GM23338 (cell line): Measurements from ENCODE around the gene KRTAP12-1. TPM values are rescaled to one million over a fixed set of nuclear protein-coding genes. Genes with fewer than 3 reads are reported as not detected.

Experiments
- ATAC-seq: fragments of 200-7000 bp; cut with Tn5 transposase; 3 replicates; pipeline ENCODE4 v1.9.1; 2020
- DNase-seq: peaks from one replicate; pipeline ENCODE4 v3.0.0-alpha.2; 2015; ENCODE audit warnings: low spot score
- H2AFZ ChIP-seq: fragments of 200-600 bp; sonication (generic); 2 replicates; pipeline ENCODE4 v1.8.0; 2016; ENCODE audit warnings: antibody characterized with exemption, mild to moderate bottlenecking, moderate library complexity
- H3F3A ChIP-seq: fragments of 200-600 bp; sonication (generic); replicated peaks from 2 replicates; pipeline ENCODE4 v1.8.0; 2017; ENCODE audit warnings: antibody characterized with exemption, mixed run types, low read depth
- H3K27ac ChIP-seq: fragments of 200-600 bp; sonication (generic); 2 replicates; pipeline ENCODE4 v1.6.1; 2016; ENCODE audit warnings: low read depth
- H3K27me3 ChIP-seq: fragments of 200-600 bp; sonication (generic); 2 replicates; pipeline ENCODE4 v1.8.0; 2016; ENCODE audit warnings: mild to moderate bottlenecking, mixed run types, moderate library complexity; ENCODE audit not compliant: insufficient read depth
- H3K36me3 ChIP-seq: fragments of 200-600 bp; sonication (generic); 2 replicates; pipeline ENCODE4 v1.8.0; 2016; ENCODE audit warnings: mild to moderate bottlenecking; ENCODE audit not compliant: insufficient read depth
- H3K4me1 ChIP-seq: fragments of 200-600 bp; sonication (generic); 2 replicates; pipeline ENCODE4 v1.8.0; 2016; ENCODE audit warnings: mild to moderate bottlenecking, moderate library complexity; ENCODE audit not compliant: insufficient read depth
- H3K4me2 ChIP-seq: fragments of 200-600 bp; sonication (generic); 2 replicates; pipeline ENCODE4 v1.7.1; 2017; ENCODE audit warnings: mixed run types
- H3K4me3 ChIP-seq: fragments of 200-600 bp; sonication (generic); 2 replicates; pipeline ENCODE4 v1.6.1; 2016; ENCODE audit warnings: mixed run types
- H3K79me2 ChIP-seq: fragments of 200-600 bp; sonication (generic); replicated peaks from 2 replicates; pipeline ENCODE4 v1.8.0; 2017; ENCODE audit warnings: mild to moderate bottlenecking; ENCODE audit not compliant: insufficient read depth
- H3K9me2 ChIP-seq: fragments of 200-600 bp; sonication (generic); 2 replicates; pipeline ENCODE4 v1.8.0; 2017; ENCODE audit not compliant: insufficient read depth
- H4K20me1 ChIP-seq: fragments of 200-600 bp; sonication (generic); replicated peaks from 2 replicates; pipeline ENCODE4 v1.8.0; 2017; ENCODE audit warnings: mild to moderate bottlenecking; ENCODE audit not compliant: insufficient read depth
- H3K27ac Mint-ChIP-seq: 2 replicates; pipeline ENCODE4 v1.8.0; 2020; ENCODE audit warnings: inconsistent platforms, mild to moderate bottlenecking, moderate library complexity, mixed read lengths
- H3K27me3 Mint-ChIP-seq: 3 replicates; pipeline ENCODE4 v1.8.0; 2022; ENCODE audit warnings: low read depth, mild to moderate bottlenecking, moderate library complexity, mixed read lengths, inconsistent platforms; ENCODE audit not compliant: insufficient read depth, poor library complexity
- H3K36me3 Mint-ChIP-seq: 3 replicates; pipeline ENCODE4 v1.8.0; 2021; ENCODE audit warnings: low read depth, mild to moderate bottlenecking, inconsistent platforms, moderate library complexity, mixed read lengths
- H3K4me1 Mint-ChIP-seq: 3 replicates; pipeline ENCODE4 v1.8.0; 2020; ENCODE audit warnings: mild to moderate bottlenecking, inconsistent platforms, mixed read lengths
- H3K4me3 Mint-ChIP-seq: 3 replicates; pipeline ENCODE4 v1.8.0; 2021; ENCODE audit warnings: moderate library complexity, mild to moderate bottlenecking, inconsistent platforms, mixed read lengths
- H3K9me3 Mint-ChIP-seq: 3 replicates; pipeline ENCODE4 v1.8.0; 2020; ENCODE audit warnings: moderate library complexity, mild to moderate bottlenecking, inconsistent platforms, mixed read lengths
- CREB1 ChIP-seq: fragments of 250-450 bp; sonication (Bioruptor Pico); IDR thresholded peaks from 2 replicates; pipeline ENCODE4 v1.5.0; 2020; ENCODE audit warnings: low read depth, mild to moderate bottlenecking, moderate library complexity
- CTCF ChIP-seq, 2 experiments: fragments of 200-600 bp in 1 of 2; sonication (generic) in 1 of 2; conservative IDR thresholded peaks; 2 replicates each; pipeline versions ENCODE4 v1.5.1 to v1.6.1; 2016 to 2017; ENCODE audit warnings: antibody characterized with exemption in 2 of 2, low read depth in 2 of 2, mild to moderate bottlenecking in 2 of 2, moderate library complexity in 1 of 2
- EZH2 ChIP-seq: fragments of 200-600 bp; sonication (generic); IDR thresholded peaks from one replicate; pipeline ENCODE4 v1.8.0; 2017; ENCODE audit warnings: antibody characterized with exemption, mild to moderate bottlenecking, low read depth; ENCODE audit not compliant: unreplicated experiment
- EZH2phosphoT487 ChIP-seq: fragments of 200-600 bp; sonication (generic); IDR thresholded peaks from one replicate; pipeline ENCODE4 v1.8.1; 2018; ENCODE audit warnings: antibody characterized with exemption; ENCODE audit not compliant: unreplicated experiment
- POLR2AphosphoS5 ChIP-seq: IDR thresholded peaks from 2 replicates; pipeline ENCODE4 v1.6.1; 2016; ENCODE audit warnings: antibody characterized with exemption, low read depth
- STAT1 ChIP-seq: IDR thresholded peaks from one replicate; pipeline ENCODE4 v1.6.1; 2016; ENCODE audit warnings: antibody characterized with exemption; ENCODE audit not compliant: unreplicated experiment
- ZNF114 ChIP-seq: fragments of 250-450 bp; sonication (Bioruptor Pico); IDR thresholded peaks from 2 replicates; pipeline ENCODE4 v1.5.0; 2020; ENCODE audit warnings: mild to moderate bottlenecking, moderate library complexity
- ZNF331 ChIP-seq: fragments of 250-450 bp; sonication (Bioruptor Pico); IDR thresholded peaks from 2 replicates; pipeline ENCODE4 v1.5.0; 2020; ENCODE audit warnings: low read depth, mild to moderate bottlenecking, moderate library complexity
- polyA plus RNA-seq: library from polyadenylated mRNA; unstranded; fragments of >200 nt; fragmentation: Nextera tagmentation; extraction: Ambion mirVana; gene quantifications from 2 replicates; pipeline ENCODE4 v1.2.1, GENCODE V29; 2016
- total RNA-seq: library from RNA; depleted of rRNA; stranded (reverse); fragments of >200 nt; shearing (Covaris generic); gene quantifications from 2 replicates; pipeline ENCODE4 v1.2.3, GENCODE V29; 2014
- TF ChIP-seq, protein P1 (sequence below): IDR thresholded peaks from one replicate; pipeline ENCODE4 v1.6.1; 2018; ENCODE audit warnings: antibody characterized with exemption; ENCODE audit not compliant: unreplicated experiment

KRTAP12-1 gene
- total and polyA plus RNA-seq, 2 experiments from 2014 or later = not detected

DNA sequence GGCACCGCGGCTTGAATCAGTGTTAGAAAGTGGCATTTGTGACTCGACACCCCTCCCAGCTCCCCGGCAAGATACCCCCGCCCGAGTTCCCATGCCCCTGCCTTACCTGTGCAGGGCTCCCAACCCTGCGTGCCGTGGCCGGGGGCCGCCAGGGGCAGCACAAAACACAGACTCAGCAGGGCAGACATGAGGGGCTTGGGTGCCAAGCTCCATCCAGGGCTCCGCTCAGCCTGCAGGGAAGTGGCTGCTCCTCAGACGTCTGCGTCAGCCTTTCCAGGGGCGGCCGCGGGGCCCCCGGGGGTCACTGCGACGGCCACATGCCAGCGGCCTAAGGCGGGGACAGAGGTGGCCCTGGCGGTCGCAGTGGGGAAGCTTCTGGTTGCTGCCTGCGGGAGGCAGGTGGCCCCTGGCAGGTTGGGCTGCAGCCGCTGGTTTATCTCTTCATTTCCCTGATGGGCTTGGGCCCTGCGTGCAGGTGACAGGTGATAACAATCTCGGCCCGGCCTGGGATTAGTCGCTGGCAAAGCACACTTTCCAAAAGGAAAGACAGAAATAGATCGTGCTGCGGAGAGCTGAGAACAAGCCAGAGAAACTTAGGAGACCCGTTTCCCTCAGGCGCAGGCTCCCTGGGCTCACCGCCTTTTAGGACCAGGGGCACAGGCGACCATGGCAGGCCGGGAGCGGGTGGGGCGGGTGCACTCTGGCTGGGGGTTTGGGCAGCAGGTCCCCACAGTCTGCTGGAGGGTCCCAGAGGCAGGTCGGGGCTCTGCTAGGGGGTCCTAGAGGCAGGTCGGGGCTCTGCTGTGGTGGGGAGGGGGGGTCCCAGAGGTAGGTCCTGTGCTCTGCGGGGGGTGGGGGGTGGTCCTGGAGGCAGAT is 29.6 kb upstream of the KRTAP12-1 start, which contains the start of gene TSPEAR:
Gene TSPEAR (minus strand): TSS at position 246 of the 876 bp plus-strand sequence. CDS start 58 bp downstream, at position 188.
- peak within 1 kb of the TSS; percentile 71 for H3K4me3 ChIP-seq

DNA sequence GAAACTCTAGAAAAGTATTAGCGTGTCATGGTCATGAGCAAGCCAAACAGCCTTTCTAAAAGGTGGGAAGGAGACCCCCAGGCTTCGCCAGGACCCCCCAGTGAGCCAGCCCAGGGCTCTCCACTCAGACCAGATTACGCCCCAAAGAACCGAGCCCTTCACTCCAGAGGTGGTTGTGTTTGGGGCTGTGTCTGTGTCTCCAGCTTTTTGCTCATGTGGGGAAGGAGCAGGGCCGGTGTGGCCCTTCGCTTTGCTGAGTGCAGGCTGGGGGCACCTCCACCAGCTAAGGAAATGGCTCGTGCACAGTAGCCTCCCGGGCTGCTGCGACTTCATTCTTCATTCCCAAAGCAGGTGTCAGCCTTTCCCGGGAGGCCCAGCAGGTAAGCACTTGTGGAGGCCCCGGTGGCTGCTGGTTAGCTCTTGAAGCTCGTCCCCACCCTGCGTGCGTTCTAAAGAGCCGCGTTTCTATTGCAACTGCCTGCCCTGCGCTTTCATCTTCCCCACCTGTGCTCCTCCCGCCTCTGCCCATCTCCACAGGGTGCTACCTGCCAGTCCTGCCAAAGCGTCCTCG is 28.9 kb upstream of the KRTAP12-1 start:
- Mint-ChIP-seq H3K36me3 (no peaks in the 10 kb centered on the region), H3K4me3 (peak overlapping the region; percentile 67), H3K27me3 (peaks cover 84% of the 10 kb centered on the region), H3K4me1 (peaks cover 60% of the 10 kb centered on the region), H3K27ac (no peak overlapping the region), H3K9me3 (no peaks in the 10 kb centered on the region)
- peaks cover 29% of the 10 kb centered on the region for H3F3A ChIP-seq
- H3K27ac ChIP-seq = no peak overlapping the region
- peak; percentile 84 for DNase-seq
- peak overlapping the region; percentile 71 for H3K4me3 ChIP-seq
- H3K27me3 ChIP-seq = peaks cover 94% of the 10 kb centered on the region
- no peaks in the 10 kb centered on the region for H3K9me2 ChIP-seq
- TF ChIP-seq EZH2phosphoT487 = no peak
- TF ChIP-seq STAT1 = no peak
- no peak for TF ChIP-seq ZNF114 (CRISPR knock-in tag)
- no peak for TF ChIP-seq CTCF (conservative IDR thresholded peaks at IDR 0.05; ENCODE audit: low read depth in 2 of 2)
- TF ChIP-seq CREB1 (CRISPR knock-in tag) = no peak
- TF ChIP-seq, protein P1, sequence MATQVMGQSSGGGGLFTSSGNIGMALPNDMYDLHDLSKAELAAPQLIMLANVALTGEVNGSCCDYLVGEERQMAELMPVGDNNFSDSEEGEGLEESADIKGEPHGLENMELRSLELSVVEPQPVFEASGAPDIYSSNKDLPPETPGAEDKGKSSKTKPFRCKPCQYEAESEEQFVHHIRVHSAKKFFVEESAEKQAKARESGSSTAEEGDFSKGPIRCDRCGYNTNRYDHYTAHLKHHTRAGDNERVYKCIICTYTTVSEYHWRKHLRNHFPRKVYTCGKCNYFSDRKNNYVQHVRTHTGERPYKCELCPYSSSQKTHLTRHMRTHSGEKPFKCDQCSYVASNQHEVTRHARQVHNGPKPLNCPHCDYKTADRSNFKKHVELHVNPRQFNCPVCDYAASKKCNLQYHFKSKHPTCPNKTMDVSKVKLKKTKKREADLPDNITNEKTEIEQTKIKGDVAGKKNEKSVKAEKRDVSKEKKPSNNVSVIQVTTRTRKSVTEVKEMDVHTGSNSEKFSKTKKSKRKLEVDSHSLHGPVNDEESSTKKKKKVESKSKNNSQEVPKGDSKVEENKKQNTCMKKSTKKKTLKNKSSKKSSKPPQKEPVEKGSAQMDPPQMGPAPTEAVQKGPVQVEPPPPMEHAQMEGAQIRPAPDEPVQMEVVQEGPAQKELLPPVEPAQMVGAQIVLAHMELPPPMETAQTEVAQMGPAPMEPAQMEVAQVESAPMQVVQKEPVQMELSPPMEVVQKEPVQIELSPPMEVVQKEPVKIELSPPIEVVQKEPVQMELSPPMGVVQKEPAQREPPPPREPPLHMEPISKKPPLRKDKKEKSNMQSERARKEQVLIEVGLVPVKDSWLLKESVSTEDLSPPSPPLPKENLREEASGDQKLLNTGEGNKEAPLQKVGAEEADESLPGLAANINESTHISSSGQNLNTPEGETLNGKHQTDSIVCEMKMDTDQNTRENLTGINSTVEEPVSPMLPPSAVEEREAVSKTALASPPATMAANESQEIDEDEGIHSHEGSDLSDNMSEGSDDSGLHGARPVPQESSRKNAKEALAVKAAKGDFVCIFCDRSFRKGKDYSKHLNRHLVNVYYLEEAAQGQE = no peak
- no peak for TF ChIP-seq ZNF331 (CRISPR knock-in tag)
- no peak for TF ChIP-seq POLR2AphosphoS5
- H3K4me1 ChIP-seq = peaks cover 57% of the 10 kb centered on the region
- peak overlapping the region; percentile 66; the same call in 1 of the 2 replicates for H2AFZ ChIP-seq
- peak; percentile 14 for ATAC-seq
- no peaks in the 10 kb centered on the region for H3K79me2 ChIP-seq
- H4K20me1 ChIP-seq = no peaks in the 10 kb centered on the region
- H3K4me2 ChIP-seq = peak overlapping the region; percentile 95
- H3K36me3 ChIP-seq = no peaks in the 10 kb centered on the region

More for the DNA sequence above, 29.6 kb upstream of the KRTAP12-1 start, which contains the start of gene TSPEAR:
- Histone ChIP-seq H2AFZ (peak within 1 kb of the TSS; percentile 81), H3F3A (peaks cover 23% of the 10 kb centered on the region), H3K27me3 (peaks cover 87% of the 10 kb centered on the region), H3K36me3 (no peaks in the 10 kb centered on the region), H3K79me2 (no peaks in the 10 kb centered on the region), H3K27ac (no peak within 1 kb of the TSS), H4K20me1 (no peaks in the 10 kb centered on the region), H3K4me1 (peaks cover 55% of the 10 kb centered on the region), H3K9me2 (0 out of 2 replicates have a peak, but pooled peaks cover 3% of the 10 kb centered on the region), H3K4me2 (peak within 1 kb of the TSS; percentile 95)
- H3K27ac Mint-ChIP-seq = no peak within 1 kb of the TSS
- H3K4me3 Mint-ChIP-seq = peak within 1 kb of the TSS; percentile 67
- peak; percentile 5 for ATAC-seq
- H3K4me1 Mint-ChIP-seq = peaks cover 54% of the 10 kb centered on the region
- H3K9me3 Mint-ChIP-seq = no peaks in the 10 kb centered on the region
- H3K36me3 Mint-ChIP-seq = no peaks in the 10 kb centered on the region
- peak; percentile 57 for DNase-seq
- peak; percentile 81 for TF ChIP-seq EZH2
- no peak for TF ChIP-seq ZNF114 (CRISPR knock-in tag)
- TF ChIP-seq CTCF (conservative IDR thresholded peaks at IDR 0.05; ENCODE audit: low read depth in 2 of 2) = peak in 1 of 2 experiments; percentile 10; a peak in 1 of 4 replicates
- H3K27me3 Mint-ChIP-seq = peaks cover 77% of the 10 kb centered on the region
